HG02943 (cell line): Measurements from ENCODE around the gene TNFAIP2.

ENCODE experiments used
- ATAC-seq: cut with Tn5 transposase; IDR thresholded peaks from one replicate; pipeline ENCODE4 v1.9.1; 2021; ENCODE audit warnings: mild to moderate bottlenecking, low read depth, moderate library complexity; ENCODE audit not compliant: unreplicated experiment

Gene TNFAIP2

GRCh38 chr14:103121121-103121845, 2.0 kb upstream of the TNFAIP2 start:
- ATAC-seq: no peak

GRCh38 chr14:103121846-103122584, 1.2 kb upstream of the TNFAIP2 start:
- no peak for ATAC-seq

GRCh38 chr14:103122585-103122946, 695 bp upstream of the TNFAIP2 start:
- ATAC-seq: no peak

GRCh38 chr14:103123634-103124500, 606 bp downstream of the TNFAIP2 start:
- ATAC-seq: no peak

- no peak for ATAC-seq
Observed at GRCh38 chr14:103124501-103125001, 1.3 kb downstream of the TNFAIP2 start.

- no peak for ATAC-seq
Observed at GRCh38 chr14:103125098-103126070, 2.1 kb downstream of the TNFAIP2 start.

- no peak for ATAC-seq
Observed at GRCh38 chr14:103126088-103126872, 3.0 kb downstream of the TNFAIP2 start.

- ATAC-seq: no peak
Observed at GRCh38 chr14:103126873-103127304, 3.6 kb downstream of the TNFAIP2 start.

GRCh38 chr14:103127356-103127755, 4.1 kb downstream of the TNFAIP2 start:
- no peak for ATAC-seq

GRCh38 chr14:103127861-103128598, 4.8 kb downstream of the TNFAIP2 start:
- ATAC-seq: no peak

- no peak for ATAC-seq
Observed at GRCh38 chr14:103128631-103129300, 5.5 kb downstream of the TNFAIP2 start.

- ATAC-seq: no peak
Observed at GRCh38 chr14:103129301-103130016, 6.2 kb downstream of the TNFAIP2 start.

- ATAC-seq: no peak
Observed at GRCh38 chr14:103130017-103130764, 6.9 kb downstream of the TNFAIP2 start.

GRCh38 chr14:103130965-103131364, 7.7 kb downstream of the TNFAIP2 start:
- ATAC-seq: no peak

- no peak for ATAC-seq
Observed at GRCh38 chr14:103131580-103131979, 8.3 kb downstream of the TNFAIP2 start.
